Measurements from ENCODE around the gene ZNF417.
"Not testable (repeated sequence)": the region's sequence is repeated elsewhere in the genome, so short reads cannot be mapped to it uniquely, and the experiment has no call there.

DNA sequence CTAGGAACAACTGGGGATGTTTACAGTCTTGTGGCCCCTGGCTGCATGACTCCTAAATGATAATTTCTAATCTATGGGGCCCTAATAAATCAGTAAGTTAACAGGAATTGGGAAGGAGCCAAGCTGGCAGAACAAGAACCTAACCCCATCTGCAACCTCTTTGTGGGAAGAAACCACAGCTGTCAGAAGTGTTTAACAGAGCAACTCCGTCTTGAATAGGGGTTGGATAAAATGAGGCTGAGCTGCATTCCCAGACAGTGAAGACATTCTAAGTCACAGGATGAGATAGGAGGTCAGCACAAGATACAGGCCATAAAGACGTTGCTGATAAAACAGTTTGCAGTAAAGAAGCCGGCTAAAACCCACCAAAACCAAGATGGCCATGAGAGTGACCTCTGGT, 25.7 kb downstream of the ZNF417 start:
- TF ChIP-seq, protein P1, sequence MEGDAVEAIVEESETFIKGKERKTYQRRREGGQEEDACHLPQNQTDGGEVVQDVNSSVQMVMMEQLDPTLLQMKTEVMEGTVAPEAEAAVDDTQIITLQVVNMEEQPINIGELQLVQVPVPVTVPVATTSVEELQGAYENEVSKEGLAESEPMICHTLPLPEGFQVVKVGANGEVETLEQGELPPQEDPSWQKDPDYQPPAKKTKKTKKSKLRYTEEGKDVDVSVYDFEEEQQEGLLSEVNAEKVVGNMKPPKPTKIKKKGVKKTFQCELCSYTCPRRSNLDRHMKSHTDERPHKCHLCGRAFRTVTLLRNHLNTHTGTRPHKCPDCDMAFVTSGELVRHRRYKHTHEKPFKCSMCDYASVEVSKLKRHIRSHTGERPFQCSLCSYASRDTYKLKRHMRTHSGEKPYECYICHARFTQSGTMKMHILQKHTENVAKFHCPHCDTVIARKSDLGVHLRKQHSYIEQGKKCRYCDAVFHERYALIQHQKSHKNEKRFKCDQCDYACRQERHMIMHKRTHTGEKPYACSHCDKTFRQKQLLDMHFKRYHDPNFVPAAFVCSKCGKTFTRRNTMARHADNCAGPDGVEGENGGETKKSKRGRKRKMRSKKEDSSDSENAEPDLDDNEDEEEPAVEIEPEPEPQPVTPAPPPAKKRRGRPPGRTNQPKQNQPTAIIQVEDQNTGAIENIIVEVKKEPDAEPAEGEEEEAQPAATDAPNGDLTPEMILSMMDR (IDR thresholded peaks at IDR 0.05; ENCODE audit: borderline replicate concordance, extremely low read depth, low read length, poor library complexity, severe bottlenecking): not testable (repeated sequence)
- TF ChIP-seq EZH2 (IDR thresholded peaks at IDR 0.05; ENCODE audit: borderline replicate concordance, low read depth, low read length, severe bottlenecking): not testable (repeated sequence)

All from DND-41 (cell line).